ENCODE data around the gene ARMC8. TPM values are rescaled to one million over a fixed set of nuclear protein-coding genes. Genes with fewer than 3 reads are reported as not detected.

ARMC8 gene
- total RNA-seq, 6 experiments from 2014 or later: 29.0 to 37.9 (median 35.0) TPM

- DNase-seq: peak; percentile 39
- Mint-ChIP-seq H3K36me3 (ENCODE audit: low read depth) (no peaks in the 10 kb centered on the region), H3K27ac (no peak overlapping the region), H3K27me3 (ENCODE audit: insufficient read depth) (peaks cover 14% of the 10 kb centered on the region), H3K4me1 (ENCODE audit: low read depth) (peaks cover 25% of the 10 kb centered on the region), H3K9me3 (no peaks in the 10 kb centered on the region), H3K4me3 (no peak overlapping the region)
- TF ChIP-seq, protein P1, sequence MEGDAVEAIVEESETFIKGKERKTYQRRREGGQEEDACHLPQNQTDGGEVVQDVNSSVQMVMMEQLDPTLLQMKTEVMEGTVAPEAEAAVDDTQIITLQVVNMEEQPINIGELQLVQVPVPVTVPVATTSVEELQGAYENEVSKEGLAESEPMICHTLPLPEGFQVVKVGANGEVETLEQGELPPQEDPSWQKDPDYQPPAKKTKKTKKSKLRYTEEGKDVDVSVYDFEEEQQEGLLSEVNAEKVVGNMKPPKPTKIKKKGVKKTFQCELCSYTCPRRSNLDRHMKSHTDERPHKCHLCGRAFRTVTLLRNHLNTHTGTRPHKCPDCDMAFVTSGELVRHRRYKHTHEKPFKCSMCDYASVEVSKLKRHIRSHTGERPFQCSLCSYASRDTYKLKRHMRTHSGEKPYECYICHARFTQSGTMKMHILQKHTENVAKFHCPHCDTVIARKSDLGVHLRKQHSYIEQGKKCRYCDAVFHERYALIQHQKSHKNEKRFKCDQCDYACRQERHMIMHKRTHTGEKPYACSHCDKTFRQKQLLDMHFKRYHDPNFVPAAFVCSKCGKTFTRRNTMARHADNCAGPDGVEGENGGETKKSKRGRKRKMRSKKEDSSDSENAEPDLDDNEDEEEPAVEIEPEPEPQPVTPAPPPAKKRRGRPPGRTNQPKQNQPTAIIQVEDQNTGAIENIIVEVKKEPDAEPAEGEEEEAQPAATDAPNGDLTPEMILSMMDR (IDR thresholded peaks at IDR 0.05): peak; percentile 63
Measured at GRCh38 chr3:138331143-138331894, 144.2 kb downstream of the ARMC8 start.

DNA sequence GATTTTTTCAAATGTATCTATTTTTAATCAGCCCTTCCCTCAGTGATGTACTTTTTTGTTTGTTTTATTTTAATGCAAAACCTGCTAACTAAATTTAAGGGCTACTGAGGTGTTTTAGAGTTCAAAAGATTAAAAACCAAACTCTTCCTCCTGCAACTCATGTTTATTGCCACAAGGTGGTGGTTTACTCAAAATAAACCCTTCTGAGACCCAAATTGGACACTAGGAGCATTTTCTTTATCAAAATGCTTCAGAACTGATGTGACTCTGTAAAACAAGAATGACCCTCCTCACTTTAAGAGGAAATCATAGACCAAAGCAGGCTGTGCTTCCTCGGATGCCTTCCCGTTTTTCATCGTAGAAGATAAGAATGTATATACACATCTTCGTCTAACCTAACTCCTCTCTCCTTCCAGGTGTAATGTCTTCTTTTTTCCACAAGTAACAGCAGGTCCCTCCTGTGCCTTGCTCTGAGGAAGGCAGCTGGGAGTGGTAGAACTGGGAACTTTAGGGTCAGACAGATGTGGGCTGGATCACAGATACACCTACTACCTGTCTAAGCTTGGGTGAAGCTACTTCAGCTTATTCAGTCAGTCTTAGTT is 145.5 kb downstream of the ARMC8 start:
- TF ChIP-seq, protein P1 (IDR thresholded peaks at IDR 0.05): peak; percentile 81
- peak; percentile 45 for DNase-seq
- Mint-ChIP-seq H3K9me3 (no peaks in the 10 kb centered on the region), H3K4me1 (ENCODE audit: low read depth) (peaks cover 27% of the 10 kb centered on the region), H3K4me3 (no peak overlapping the region), H3K27ac (no peak overlapping the region), H3K36me3 (ENCODE audit: low read depth) (no peaks in the 10 kb centered on the region), H3K27me3 (ENCODE audit: insufficient read depth) (peaks cover 15% of the 10 kb centered on the region)

DNA sequence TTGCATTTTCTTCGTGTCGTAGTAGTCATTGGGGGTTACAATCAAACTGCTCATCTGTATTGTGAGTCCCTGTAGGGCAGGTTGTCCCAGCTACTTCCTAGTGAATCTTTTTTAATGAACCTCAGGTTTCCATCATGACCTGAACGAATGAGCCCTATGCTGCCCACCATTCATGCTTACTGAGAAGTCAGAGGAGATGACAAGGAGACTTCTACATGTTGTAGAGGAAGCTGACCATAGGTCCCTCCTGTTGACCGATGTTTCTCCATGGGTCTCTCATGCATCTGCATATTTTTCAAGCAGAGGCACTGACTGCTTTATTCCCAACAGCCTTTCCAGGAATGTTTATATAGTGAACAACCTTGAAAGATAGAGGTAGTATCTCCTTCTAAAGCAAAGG is 147.5 kb downstream of the ARMC8 start:
- H3K4me1 Mint-ChIP-seq (ENCODE audit: low read depth): peaks cover 13% of the 10 kb centered on the region
- H3K9me3 Mint-ChIP-seq: no peaks in the 10 kb centered on the region
- no peaks in the 10 kb centered on the region for H3K36me3 Mint-ChIP-seq (ENCODE audit: low read depth)
- no peak overlapping the region for H3K4me3 Mint-ChIP-seq
- peaks cover 18% of the 10 kb centered on the region for H3K27me3 Mint-ChIP-seq (ENCODE audit: insufficient read depth)
- no peak overlapping the region for H3K27ac Mint-ChIP-seq
- TF ChIP-seq, protein P1 (IDR thresholded peaks at IDR 0.05): no peak
- DNase-seq: no peak

- TF ChIP-seq, protein P1 (IDR thresholded peaks at IDR 0.05): no peak
- Mint-ChIP-seq H3K4me3 (no peak overlapping the region), H3K4me1 (ENCODE audit: low read depth) (peaks cover 7% of the 10 kb centered on the region), H3K36me3 (ENCODE audit: low read depth) (no peaks in the 10 kb centered on the region), H3K27ac (no peak overlapping the region), H3K27me3 (ENCODE audit: insufficient read depth) (peaks cover 20% of the 10 kb centered on the region), H3K9me3 (no peaks in the 10 kb centered on the region)
- DNase-seq: no peak
Measured at GRCh38 chr3:138336454-138336999, 149.4 kb downstream of the ARMC8 start.

DNA sequence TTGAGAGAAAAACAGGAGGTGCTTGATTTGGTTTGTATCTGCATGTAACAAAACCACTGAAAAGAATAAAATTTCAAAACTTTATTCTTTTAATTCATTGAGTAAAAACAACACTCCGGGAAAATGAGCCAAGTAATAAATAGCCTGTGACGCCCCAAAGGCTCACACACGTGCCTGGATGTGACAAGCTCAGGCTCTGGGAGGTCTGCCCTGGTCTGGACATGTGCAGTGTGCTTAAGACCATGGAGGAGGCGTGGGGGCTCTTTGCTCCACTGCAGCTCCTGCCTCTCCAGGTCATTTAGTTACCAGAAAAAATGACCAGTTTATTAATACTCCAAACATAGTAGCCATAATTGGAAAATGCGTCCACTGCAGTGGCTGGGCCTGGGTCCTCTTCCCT is 151.1 kb downstream of the ARMC8 start:
- Mint-ChIP-seq H3K27ac (no peak overlapping the region), H3K4me3 (no peak overlapping the region), H3K4me1 (ENCODE audit: low read depth) (peaks cover 7% of the 10 kb centered on the region)

More for the DNA sequence above, 151.1 kb downstream of the ARMC8 start:
- TF ChIP-seq, protein P1 (IDR thresholded peaks at IDR 0.05): no peak
- no peak for DNase-seq
- Mint-ChIP-seq H3K36me3 (ENCODE audit: low read depth) (no peaks in the 10 kb centered on the region), H3K9me3 (no peaks in the 10 kb centered on the region), H3K27me3 (ENCODE audit: insufficient read depth) (peaks cover 22% of the 10 kb centered on the region)

Measured in HFFc6 (cell line).